Rectal smooth muscle tissue (tissue), 1 donor: Measurements from ENCODE around the gene SPDYE4.

Experiments used
- H3K27ac ChIP-seq: one replicate; pipeline ENCODE4 v1.7.0; 2013; ENCODE audit warnings: low read depth, low read length, inconsistent platforms
- H3K27me3 ChIP-seq: one replicate; pipeline ENCODE4 v1.7.0; 2013; ENCODE audit warnings: low read length; ENCODE audit not compliant: control insufficient read depth, insufficient read depth
- H3K36me3 ChIP-seq: one replicate; pipeline ENCODE4 v1.7.0; 2013; ENCODE audit warnings: low read length; ENCODE audit not compliant: control insufficient read depth, insufficient read depth
- H3K4me1 ChIP-seq: one replicate; pipeline ENCODE4 v1.7.0; 2013; ENCODE audit warnings: low read length; ENCODE audit not compliant: control insufficient read depth, insufficient read depth
- H3K4me3 ChIP-seq: one replicate; pipeline ENCODE4 v1.7.0; 2013; ENCODE audit warnings: low read length
- H3K9ac ChIP-seq: one replicate; pipeline ENCODE4 v1.7.0; 2013; ENCODE audit warnings: low read length

Gene SPDYE4

DNA sequence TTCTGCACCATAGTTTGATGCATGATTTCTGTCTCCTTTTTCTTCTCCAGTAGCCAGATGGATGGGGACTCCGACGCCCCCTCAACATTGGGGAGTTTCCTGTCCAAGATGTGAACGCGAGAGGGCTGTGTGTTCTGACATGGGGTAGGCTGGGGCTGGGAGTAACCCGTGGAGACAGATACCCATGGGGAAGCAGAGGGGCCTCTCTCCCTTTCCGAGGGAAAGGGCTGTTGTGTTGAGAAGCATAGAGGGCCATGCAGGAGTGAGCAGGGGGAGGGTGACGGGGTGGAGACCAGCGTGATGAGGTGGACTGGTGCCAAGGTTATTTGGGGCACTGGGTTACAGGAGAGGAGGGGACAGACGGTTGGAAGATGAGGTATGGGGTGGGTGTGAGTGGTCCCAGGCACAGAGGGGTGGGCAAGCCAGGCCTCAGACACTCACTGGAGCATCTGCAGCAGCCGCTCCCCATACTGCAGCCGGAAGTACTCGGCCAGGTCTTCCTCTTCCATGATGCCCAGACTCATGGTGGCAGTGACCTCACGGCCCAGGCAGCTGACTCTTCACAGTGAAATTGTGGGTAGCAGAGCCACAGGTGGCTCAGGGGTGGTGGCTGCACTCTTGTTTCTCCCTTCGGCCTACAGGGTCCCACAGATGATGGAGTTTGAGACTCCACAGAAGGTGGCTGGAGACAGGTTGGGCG lies 14.1 kb downstream of the SPDYE4 start:
- Histone ChIP-seq H3K27me3 (no peaks in the 10 kb centered on the region), H3K36me3 (no peaks in the 10 kb centered on the region), H3K4me1 (no peaks in the 10 kb centered on the region), H3K27ac (no peak overlapping the region), H3K4me3 (no peak overlapping the region), H3K9ac (no peak overlapping the region)

DNA sequence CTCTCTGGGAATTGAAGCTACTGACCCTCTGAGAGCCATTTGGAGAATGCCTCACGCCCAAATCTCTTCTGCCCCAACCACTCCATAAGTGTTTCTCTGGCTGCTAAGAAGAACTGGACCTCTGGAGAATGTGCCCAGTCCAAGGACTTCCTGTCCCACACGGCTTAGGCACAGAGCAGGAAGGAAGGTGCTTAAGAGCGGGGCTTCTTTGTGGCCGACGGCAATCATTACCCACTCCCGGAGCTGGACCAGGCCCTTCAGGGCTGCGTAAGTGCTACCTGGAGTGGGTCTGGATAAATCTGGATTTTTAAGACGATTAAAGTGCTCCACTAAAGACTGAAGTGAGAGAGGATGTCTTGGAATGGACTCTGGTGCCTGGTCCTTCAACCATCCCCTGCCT lies 15.5 kb downstream of the SPDYE4 start:
- no peak overlapping the region for H3K27ac ChIP-seq

DNA sequence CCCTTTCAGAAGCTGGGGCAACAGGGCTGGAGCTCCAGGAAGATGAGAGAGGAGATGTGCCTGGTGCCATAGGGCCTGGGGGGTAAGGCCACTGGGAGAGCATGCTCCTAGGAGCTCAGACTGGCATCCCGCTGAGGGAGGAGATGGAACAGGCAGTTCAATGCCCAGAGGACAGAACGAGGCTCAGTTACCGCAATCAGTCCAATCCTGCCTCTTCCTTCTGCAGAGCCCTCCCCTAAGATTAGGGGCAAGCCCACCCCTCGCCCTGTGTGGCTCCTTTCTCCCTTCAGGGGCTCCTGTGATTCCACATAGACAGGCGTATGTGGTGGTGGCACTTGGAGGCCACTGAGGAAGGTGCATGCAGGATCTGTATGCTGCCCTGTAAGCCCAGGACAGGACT lies 16.1 kb downstream of the SPDYE4 start:
- Histone ChIP-seq H3K4me3 (no peak overlapping the region), H3K9ac (no peak overlapping the region), H3K4me1 (no peaks in the 10 kb centered on the region), H3K27ac (no peak overlapping the region), H3K27me3 (no peaks in the 10 kb centered on the region), H3K36me3 (no peaks in the 10 kb centered on the region)

More for the DNA sequence above, 15.5 kb downstream of the SPDYE4 start:
- Histone ChIP-seq H3K27me3 (no peaks in the 10 kb centered on the region), H3K36me3 (no peaks in the 10 kb centered on the region), H3K9ac (no peak overlapping the region), H3K4me1 (no peaks in the 10 kb centered on the region), H3K4me3 (no peak overlapping the region)

DNA sequence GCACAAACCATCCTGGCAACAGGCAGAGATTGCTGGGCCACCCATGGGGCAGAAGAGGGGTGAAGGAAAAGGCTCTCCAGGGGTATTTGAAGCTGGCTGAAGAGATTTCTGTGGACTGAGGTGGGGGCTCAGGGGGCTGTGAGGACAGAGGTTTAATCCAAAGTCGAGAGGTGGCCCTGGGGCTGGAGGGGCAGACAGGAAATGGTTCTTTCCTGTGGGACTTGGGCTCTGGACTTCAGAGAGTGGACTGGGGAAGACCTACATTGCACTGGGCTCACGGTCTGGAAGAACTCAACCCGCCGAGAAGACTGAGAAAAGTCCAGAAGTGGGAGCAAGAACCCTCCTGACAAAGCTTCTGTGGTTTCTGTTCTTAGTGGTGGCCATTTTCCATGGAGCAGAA lies 16.6 kb downstream of the SPDYE4 start:
- Histone ChIP-seq H3K27me3 (no peaks in the 10 kb centered on the region), H3K27ac (no peak overlapping the region), H3K4me1 (no peaks in the 10 kb centered on the region), H3K36me3 (no peaks in the 10 kb centered on the region), H3K4me3 (no peak overlapping the region), H3K9ac (no peak overlapping the region)

DNA sequence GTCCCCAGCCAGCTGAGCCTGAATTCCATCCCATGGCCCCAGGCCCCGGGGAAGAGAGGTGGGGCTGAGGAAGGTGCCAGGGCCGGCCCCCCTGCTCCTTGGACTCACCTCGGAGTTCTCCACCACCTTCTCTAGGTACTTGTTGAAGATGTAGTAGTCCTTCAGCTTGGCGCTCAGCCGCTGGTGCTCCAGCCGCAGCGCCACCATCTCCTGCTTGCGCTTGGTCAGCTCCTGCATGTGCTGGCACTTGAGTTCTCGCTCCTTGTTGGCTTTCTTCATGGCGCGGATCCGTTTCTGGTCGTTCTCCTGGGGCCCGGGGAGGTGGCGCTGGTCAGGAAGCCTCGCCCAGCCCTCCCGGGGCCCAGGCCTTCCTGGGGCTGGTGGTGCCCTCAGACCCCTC lies 17.0 kb downstream of the SPDYE4 start:
- Histone ChIP-seq H3K27ac (no peak overlapping the region), H3K4me1 (no peaks in the 10 kb centered on the region), H3K9ac (no peak overlapping the region), H3K36me3 (no peaks in the 10 kb centered on the region), H3K4me3 (no peak overlapping the region), H3K27me3 (no peaks in the 10 kb centered on the region)

DNA sequence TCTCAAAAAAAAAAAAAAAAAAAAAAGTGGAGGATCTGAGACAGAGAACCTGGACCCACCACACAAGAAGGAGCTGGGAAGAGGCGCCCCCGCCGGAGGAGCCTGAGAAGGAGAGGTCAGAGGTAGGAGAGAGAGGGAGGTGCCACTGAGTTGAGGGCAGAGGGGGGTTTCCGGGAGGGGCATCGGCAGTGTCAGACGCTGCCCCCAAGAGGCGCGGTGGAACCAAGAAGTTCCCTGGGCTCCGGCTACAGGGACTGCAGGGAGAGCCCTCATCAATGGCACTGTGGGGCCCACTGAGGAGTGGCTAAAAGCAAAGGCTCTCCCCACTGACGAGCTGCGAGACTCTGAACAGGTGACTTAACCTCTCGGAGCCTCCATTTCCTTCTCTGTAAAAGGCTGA lies 17.9 kb downstream of the SPDYE4 start:
- Histone ChIP-seq H3K4me1 (no peaks in the 10 kb centered on the region), H3K36me3 (no peaks in the 10 kb centered on the region), H3K27me3 (no peaks in the 10 kb centered on the region), H3K4me3 (peak overlapping the region; percentile 6), H3K9ac (no peak overlapping the region), H3K27ac (no peak overlapping the region)

DNA sequence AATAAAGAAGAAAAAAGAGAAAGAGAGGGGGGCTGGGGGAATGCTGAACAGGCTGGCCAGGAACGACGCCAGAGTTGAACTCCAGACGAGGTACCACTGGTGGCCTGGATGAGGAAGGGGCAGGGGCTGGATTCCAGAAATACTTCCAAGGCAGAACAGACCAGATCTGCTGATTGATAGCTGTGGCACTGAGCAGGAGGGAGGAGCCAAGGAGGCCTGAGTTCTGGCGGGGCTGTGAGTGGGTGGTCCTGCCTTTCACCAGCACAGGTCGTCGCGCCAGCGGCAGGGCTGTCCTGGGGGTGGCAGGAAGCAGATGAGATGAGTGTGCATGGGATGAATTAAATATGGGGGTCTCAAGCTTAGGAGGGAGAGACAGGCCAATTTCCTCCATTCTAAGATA lies 19.2 kb downstream of the SPDYE4 start:
- no peaks in the 10 kb centered on the region for H3K36me3 ChIP-seq
- no peak overlapping the region for H3K9ac ChIP-seq
- no peak overlapping the region for H3K27ac ChIP-seq
- no peaks in the 10 kb centered on the region for H3K27me3 ChIP-seq
- no peaks in the 10 kb centered on the region for H3K4me1 ChIP-seq
- no peak overlapping the region for H3K4me3 ChIP-seq

DNA sequence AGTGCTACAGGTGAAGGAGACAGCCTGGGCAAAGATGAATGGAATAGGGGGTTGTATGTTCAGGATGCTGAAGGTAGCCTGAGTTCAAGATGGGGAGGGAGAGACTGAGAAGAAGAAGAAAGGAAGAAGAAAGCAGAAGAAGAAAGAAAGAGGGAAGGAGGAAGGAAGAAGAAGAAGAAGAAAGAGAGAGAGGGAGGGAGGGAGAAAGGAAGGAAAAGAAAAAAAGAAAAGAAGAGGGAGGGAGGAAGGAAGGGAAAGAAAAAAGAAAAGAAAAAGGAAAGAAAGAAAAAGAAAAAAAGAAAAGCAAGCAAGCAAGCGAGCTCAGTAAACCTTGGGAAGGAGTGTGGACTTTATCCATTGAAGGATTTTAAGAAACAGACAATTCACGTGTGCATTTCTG lies 21.6 kb downstream of the SPDYE4 start:
- H3K4me1 ChIP-seq, result no peaks in the 10 kb centered on the region
- no peak overlapping the region for H3K27ac ChIP-seq
- H3K27me3 ChIP-seq, result no peaks in the 10 kb centered on the region
- no peak overlapping the region for H3K4me3 ChIP-seq
- H3K36me3 ChIP-seq, result no peaks in the 10 kb centered on the region
- no peak overlapping the region for H3K9ac ChIP-seq

DNA sequence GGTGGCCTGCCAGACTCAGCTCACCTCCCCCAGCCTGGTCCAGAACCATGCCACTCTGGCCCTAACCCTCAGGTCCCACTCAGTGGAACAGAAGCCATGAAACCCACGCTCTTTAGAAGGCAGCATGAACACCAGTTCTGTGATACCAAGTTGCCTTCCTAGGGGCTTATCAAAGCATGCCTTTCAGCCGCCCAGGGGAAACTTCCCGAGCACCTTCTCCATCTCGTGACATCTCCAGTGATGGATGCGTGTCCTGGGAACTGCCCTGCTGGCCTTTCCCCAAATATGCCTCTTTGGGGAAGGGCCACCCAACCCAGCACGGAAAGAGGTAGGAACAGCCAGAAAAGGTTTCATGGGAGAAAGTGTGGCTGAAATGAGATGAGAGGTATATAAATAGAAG lies 22.0 kb downstream of the SPDYE4 start:
- Histone ChIP-seq H3K36me3 (no peaks in the 10 kb centered on the region), H3K9ac (no peak overlapping the region), H3K4me3 (no peak overlapping the region), H3K27ac (no peak overlapping the region), H3K27me3 (no peaks in the 10 kb centered on the region), H3K4me1 (no peaks in the 10 kb centered on the region)

DNA sequence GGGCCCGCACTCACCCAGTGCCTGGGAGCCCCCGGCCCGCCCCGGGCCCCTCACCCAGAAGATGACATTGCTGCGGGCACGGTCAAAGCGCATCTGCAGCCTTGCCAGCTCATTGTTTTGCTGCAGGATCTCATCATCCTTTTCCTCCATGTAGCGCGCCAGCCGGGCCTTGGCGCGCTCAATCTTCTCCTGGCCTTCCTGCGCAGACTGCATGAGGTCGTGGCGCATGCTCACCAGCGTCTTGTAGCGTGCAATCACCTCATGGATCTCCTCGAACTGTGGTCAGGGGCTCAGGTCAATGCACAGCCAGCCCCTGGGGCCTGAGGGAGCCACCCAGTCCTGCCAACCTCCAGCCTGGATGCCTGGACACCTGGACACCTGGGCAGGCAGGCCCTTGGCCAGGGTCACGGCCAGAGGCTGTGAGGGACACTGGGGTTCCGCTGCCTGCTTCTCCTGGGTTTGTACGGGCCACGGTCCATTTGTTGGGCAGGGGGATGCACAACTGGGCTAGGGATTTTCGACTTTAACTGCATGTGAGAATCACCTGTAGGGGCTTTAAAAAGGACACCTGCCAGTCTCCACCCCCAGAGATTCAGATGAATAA lies 22.9 kb downstream of the SPDYE4 start:
- no peak overlapping the region for H3K9ac ChIP-seq
- H3K27me3 ChIP-seq, result no peaks in the 10 kb centered on the region
- H3K27ac ChIP-seq, result no peak overlapping the region
- no peaks in the 10 kb centered on the region for H3K36me3 ChIP-seq
- no peak overlapping the region for H3K4me3 ChIP-seq
- no peaks in the 10 kb centered on the region for H3K4me1 ChIP-seq

DNA sequence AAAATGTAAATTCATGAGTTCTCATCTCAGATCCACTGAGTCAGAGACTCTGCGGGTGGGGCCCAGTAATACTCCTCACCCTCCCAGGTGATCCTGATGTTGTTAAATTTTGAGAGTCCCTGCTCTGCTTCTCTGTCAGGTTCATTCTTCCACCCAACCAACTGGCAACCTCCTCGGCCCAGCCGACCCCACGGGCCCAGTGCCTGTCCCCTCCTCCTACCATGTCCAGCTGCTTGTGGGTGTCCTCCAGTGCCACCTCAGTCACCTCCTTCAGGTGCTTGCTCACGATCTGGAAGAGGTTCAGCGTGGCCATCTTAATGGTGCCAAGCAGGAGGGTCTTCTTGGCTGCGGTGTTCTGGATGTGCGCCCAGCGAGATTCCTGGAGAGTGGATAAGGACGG lies 23.5 kb downstream of the SPDYE4 start:
- Histone ChIP-seq H3K4me1 (no peaks in the 10 kb centered on the region), H3K9ac (no peak overlapping the region), H3K36me3 (no peaks in the 10 kb centered on the region), H3K27ac (no peak overlapping the region), H3K27me3 (no peaks in the 10 kb centered on the region), H3K4me3 (no peak overlapping the region)

DNA sequence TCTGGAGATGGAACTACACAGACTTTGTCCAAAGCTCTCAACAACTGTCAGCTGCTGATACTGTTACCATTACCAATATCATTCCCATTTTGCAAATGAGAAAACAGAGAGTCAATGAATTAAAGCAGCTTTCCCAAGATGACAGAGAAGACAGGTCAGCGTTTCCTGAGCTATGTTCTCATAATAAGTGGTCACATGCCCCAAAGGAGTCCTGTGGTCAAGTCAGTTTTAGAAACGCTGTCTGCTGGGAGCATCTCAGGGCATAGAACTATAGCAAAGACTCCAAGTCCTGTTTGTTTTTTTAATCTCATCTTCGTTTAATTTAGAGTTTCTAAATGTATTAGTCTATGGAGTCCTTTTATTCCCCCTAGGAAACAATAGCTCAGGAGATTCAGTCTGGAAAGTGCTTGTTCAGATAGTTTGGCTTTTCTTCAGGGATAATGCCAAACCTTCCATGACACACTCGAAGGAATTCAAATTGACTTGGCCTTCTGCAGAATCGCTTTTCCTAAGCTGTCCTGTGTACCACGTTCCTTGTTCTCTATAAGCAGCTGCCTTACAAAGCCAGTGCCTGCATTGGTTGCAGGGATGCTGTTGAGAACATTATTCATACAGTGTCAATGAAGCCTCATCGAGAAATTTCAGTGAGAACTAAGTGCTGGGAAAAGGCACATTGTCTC lies 25.8 kb downstream of the SPDYE4 start:
- H3K36me3 ChIP-seq, result no peaks in the 10 kb centered on the region
- H3K4me3 ChIP-seq, result no peak overlapping the region
- no peaks in the 10 kb centered on the region for H3K4me1 ChIP-seq
- no peak overlapping the region for H3K9ac ChIP-seq
- no peak overlapping the region for H3K27ac ChIP-seq
- H3K27me3 ChIP-seq, result no peaks in the 10 kb centered on the region

DNA sequence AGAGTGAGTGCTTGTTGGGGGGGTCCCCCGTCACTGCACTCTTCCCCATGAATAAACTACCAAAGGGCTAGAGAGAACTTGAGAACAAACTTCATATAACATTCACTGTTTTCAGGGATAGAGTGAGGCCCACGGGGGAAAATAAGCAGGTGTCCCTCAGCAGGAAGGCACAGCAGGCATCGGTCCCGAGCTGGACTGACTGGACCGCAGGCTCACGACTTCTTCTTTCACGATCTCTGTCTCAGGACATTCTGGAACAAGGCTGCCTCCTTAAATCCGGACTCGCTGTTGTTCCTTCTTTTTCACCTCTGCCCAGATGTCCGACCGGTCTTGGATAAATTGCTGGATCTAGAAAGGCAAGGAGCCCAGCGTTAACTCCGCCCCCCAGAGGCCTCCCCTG lies 28.5 kb downstream of the SPDYE4 start:
- Histone ChIP-seq H3K9ac (no peak overlapping the region), H3K4me3 (no peak overlapping the region)

More for the DNA sequence above, 28.5 kb downstream of the SPDYE4 start:
- H3K27ac ChIP-seq, result no peak overlapping the region
- no peaks in the 10 kb centered on the region for H3K36me3 ChIP-seq
- H3K27me3 ChIP-seq, result no peaks in the 10 kb centered on the region
- H3K4me1 ChIP-seq, result no peaks in the 10 kb centered on the region
